HEK293 (cell line): Measurements from ENCODE around the gene AURKAIP1.

ENCODE experiments used
- BCL11A ChIP-seq: fragments of 450-650 bp; formaldehyde crosslinking; IDR thresholded peaks from 2 replicates; pipeline ENCODE4 v1.5.1; 2016; ENCODE audit warnings: low read depth, missing biosample characterization, missing genetic modification characterization
- BCL11B ChIP-seq: fragments of 450-650 bp; formaldehyde crosslinking; IDR thresholded peaks from 2 replicates; pipeline ENCODE4 v1.5.1; 2016; ENCODE audit warnings: low read depth, missing biosample characterization, missing genetic modification characterization
- GLIS1 ChIP-seq: fragments of 450-650 bp; formaldehyde crosslinking; IDR thresholded peaks from 2 replicates; pipeline ENCODE4 v1.5.1; 2016; ENCODE audit warnings: missing biosample characterization, missing genetic modification characterization
- KLF16 ChIP-seq: fragments of 450-650 bp; formaldehyde crosslinking; IDR thresholded peaks from 2 replicates; pipeline ENCODE4 v1.5.1; 2017; ENCODE audit warnings: missing biosample characterization, missing genetic modification characterization
- KLF8 ChIP-seq: fragments of 450-650 bp; formaldehyde crosslinking; IDR thresholded peaks from 2 replicates; pipeline ENCODE4 v1.5.1; 2016; ENCODE audit warnings: missing biosample characterization, missing genetic modification characterization
- SP2 ChIP-seq: fragments of 450-650 bp; formaldehyde crosslinking; IDR thresholded peaks from 2 replicates; pipeline ENCODE4 v1.5.1; 2016; ENCODE audit warnings: missing biosample characterization, missing genetic modification characterization
- SP3 ChIP-seq: fragments of 450-650 bp; formaldehyde crosslinking; IDR thresholded peaks from 2 replicates; pipeline ENCODE4 v1.5.1; 2016; ENCODE audit warnings: missing biosample characterization, missing genetic modification characterization
- YY1 ChIP-seq: fragments of 450-650 bp; formaldehyde crosslinking; IDR thresholded peaks from 2 replicates; pipeline ENCODE4 v1.5.1; 2018; ENCODE audit warnings: missing biosample characterization, missing genetic modification characterization
- ZBTB10 ChIP-seq: fragments of 450-650 bp; formaldehyde crosslinking; IDR thresholded peaks from 2 replicates; pipeline ENCODE4 v1.5.1; 2016; ENCODE audit warnings: missing biosample characterization, missing genetic modification characterization
- ZEB2 ChIP-seq: fragments of 450-650 bp; formaldehyde crosslinking; IDR thresholded peaks from 2 replicates; pipeline ENCODE4 v1.5.1; 2016; ENCODE audit warnings: missing biosample characterization, missing genetic modification characterization
- ZFHX2 ChIP-seq: fragments of 450-650 bp; formaldehyde crosslinking; conservative IDR thresholded peaks from 2 replicates; pipeline ENCODE4 v1.5.1; 2016; ENCODE audit warnings: missing biosample characterization, missing genetic modification characterization
- ZFP41 ChIP-seq: fragments of 450-650 bp; formaldehyde crosslinking; IDR thresholded peaks from 2 replicates; pipeline ENCODE4 v1.5.1; 2016; ENCODE audit warnings: missing biosample characterization, missing genetic modification characterization, borderline replicate concordance
- ZNF138 ChIP-seq: fragments of 450-650 bp; formaldehyde crosslinking; IDR thresholded peaks from 2 replicates; pipeline ENCODE4 v1.5.1; 2016; ENCODE audit warnings: missing biosample characterization, missing genetic modification characterization, borderline replicate concordance
- ZNF2 ChIP-seq: fragments of 450-650 bp; formaldehyde crosslinking; IDR thresholded peaks from 2 replicates; pipeline ENCODE4 v1.5.1; 2016; ENCODE audit warnings: missing biosample characterization, missing genetic modification characterization
- ZNF239 ChIP-seq: fragments of 450-650 bp; formaldehyde crosslinking; IDR thresholded peaks from 2 replicates; pipeline ENCODE4 v1.5.1; 2016; ENCODE audit warnings: missing biosample characterization, missing genetic modification characterization
- ZNF324 ChIP-seq: fragments of 450-650 bp; formaldehyde crosslinking; IDR thresholded peaks from 2 replicates; pipeline ENCODE4 v1.5.1; 2016; ENCODE audit warnings: missing biosample characterization, missing genetic modification characterization
- ZNF354C ChIP-seq: fragments of 450-650 bp; formaldehyde crosslinking; IDR thresholded peaks from 2 replicates; pipeline ENCODE4 v1.5.1; 2016; ENCODE audit warnings: missing biosample characterization, missing genetic modification characterization, low read depth, borderline replicate concordance
- ZNF501 ChIP-seq: fragments of 450-650 bp; formaldehyde crosslinking; IDR thresholded peaks from 2 replicates; pipeline ENCODE4 v1.5.1; 2016; ENCODE audit warnings: missing biosample characterization, missing genetic modification characterization
- ZNF629 ChIP-seq: fragments of 450-650 bp; formaldehyde crosslinking; IDR thresholded peaks from 2 replicates; pipeline ENCODE4 v1.5.1; 2017; ENCODE audit warnings: missing biosample characterization, missing genetic modification characterization
- ZNF660 ChIP-seq: fragments of 450-650 bp; IDR thresholded peaks from 2 replicates; pipeline ENCODE4 v1.5.1; 2018; ENCODE audit warnings: missing biosample characterization, mild to moderate bottlenecking, missing genetic modification characterization
- ZNF701 ChIP-seq: fragments of 450-650 bp; formaldehyde crosslinking; IDR thresholded peaks from 2 replicates; pipeline ENCODE4 v1.5.1; 2016; ENCODE audit warnings: missing biosample characterization, missing genetic modification characterization
- ZNF843 ChIP-seq: fragments of 450-650 bp; formaldehyde crosslinking; IDR thresholded peaks from 2 replicates; pipeline ENCODE4 v1.5.1; 2016; ENCODE audit warnings: missing biosample characterization, missing genetic modification characterization
- ZSCAN18 ChIP-seq: fragments of 450-650 bp; formaldehyde crosslinking; IDR thresholded peaks from 2 replicates; pipeline ENCODE4 v1.5.1; 2016; ENCODE audit warnings: missing biosample characterization, missing genetic modification characterization
- ZXDB ChIP-seq: fragments of 450-650 bp; formaldehyde crosslinking; IDR thresholded peaks from 2 replicates; pipeline ENCODE4 v1.5.1; 2016; ENCODE audit warnings: missing biosample characterization, missing genetic modification characterization
- TF ChIP-seq, protein P1 (sequence below): fragments of 450-650 bp; formaldehyde crosslinking; IDR thresholded peaks from 2 replicates; pipeline ENCODE4 v1.5.1; 2016; ENCODE audit warnings: missing biosample characterization, missing genetic modification characterization
- TF ChIP-seq, protein P2 (sequence below): fragments of 450-650 bp; formaldehyde crosslinking; IDR thresholded peaks from 2 replicates; pipeline ENCODE4 v1.5.1; 2016; ENCODE audit warnings: missing biosample characterization, missing genetic modification characterization
- TF ChIP-seq, protein P3 (sequence below): fragments of 450-650 bp; formaldehyde crosslinking; IDR thresholded peaks from 2 replicates; pipeline ENCODE4 v1.5.1; 2017; ENCODE audit warnings: missing biosample characterization, missing genetic modification characterization
- TF ChIP-seq, protein P4 (sequence below): fragments of 450-650 bp; formaldehyde crosslinking; IDR thresholded peaks from 2 replicates; pipeline ENCODE4 v1.5.1; 2016; ENCODE audit warnings: missing biosample characterization, missing genetic modification characterization

AURKAIP1 gene

GRCh38 chr1:1406821-1407635, 32.0 kb upstream of the AURKAIP1 start, which contains the start of gene MRPL20 (continued):
- peak; percentile 72 for TF ChIP-seq ZNF629 (tag by site-specific recombination)
- TF ChIP-seq ZEB2 (tag by site-specific recombination) = peak; percentile 75
- 0 out of 2 replicates have a peak, but pooled peaks have one; percentile 4 for TF ChIP-seq ZFHX2
- TF ChIP-seq, protein P1, sequence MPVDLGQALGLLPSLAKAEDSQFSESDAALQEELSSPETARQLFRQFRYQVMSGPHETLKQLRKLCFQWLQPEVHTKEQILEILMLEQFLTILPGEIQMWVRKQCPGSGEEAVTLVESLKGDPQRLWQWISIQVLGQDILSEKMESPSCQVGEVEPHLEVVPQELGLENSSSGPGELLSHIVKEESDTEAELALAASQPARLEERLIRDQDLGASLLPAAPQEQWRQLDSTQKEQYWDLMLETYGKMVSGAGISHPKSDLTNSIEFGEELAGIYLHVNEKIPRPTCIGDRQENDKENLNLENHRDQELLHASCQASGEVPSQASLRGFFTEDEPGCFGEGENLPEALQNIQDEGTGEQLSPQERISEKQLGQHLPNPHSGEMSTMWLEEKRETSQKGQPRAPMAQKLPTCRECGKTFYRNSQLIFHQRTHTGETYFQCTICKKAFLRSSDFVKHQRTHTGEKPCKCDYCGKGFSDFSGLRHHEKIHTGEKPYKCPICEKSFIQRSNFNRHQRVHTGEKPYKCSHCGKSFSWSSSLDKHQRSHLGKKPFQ = no peak
- TF ChIP-seq, protein P2, sequence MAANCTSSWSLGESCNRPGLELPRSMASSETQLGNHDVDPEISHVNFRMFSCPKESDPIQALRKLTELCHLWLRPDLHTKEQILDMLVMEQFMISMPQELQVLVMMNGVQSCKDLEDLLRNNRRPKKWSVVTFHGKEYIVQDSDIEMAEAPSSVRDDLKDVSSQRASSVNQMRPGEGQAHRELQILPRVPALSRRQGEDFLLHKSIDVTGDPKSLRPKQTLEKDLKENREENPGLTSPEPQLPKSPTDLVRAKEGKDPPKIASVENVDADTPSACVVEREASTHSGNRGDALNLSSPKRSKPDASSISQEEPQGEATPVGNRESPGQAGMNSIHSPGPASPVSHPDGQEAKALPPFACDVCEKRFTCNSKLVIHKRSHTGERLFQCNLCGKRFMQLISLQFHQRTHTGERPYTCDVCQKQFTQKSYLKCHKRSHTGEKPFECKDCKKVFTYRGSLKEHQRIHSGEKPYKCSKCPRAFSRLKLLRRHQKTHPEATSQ (tag by site-specific recombination) = peak; percentile 75; the same call in 1 of the 2 replicates
- TF ChIP-seq, protein P3, sequence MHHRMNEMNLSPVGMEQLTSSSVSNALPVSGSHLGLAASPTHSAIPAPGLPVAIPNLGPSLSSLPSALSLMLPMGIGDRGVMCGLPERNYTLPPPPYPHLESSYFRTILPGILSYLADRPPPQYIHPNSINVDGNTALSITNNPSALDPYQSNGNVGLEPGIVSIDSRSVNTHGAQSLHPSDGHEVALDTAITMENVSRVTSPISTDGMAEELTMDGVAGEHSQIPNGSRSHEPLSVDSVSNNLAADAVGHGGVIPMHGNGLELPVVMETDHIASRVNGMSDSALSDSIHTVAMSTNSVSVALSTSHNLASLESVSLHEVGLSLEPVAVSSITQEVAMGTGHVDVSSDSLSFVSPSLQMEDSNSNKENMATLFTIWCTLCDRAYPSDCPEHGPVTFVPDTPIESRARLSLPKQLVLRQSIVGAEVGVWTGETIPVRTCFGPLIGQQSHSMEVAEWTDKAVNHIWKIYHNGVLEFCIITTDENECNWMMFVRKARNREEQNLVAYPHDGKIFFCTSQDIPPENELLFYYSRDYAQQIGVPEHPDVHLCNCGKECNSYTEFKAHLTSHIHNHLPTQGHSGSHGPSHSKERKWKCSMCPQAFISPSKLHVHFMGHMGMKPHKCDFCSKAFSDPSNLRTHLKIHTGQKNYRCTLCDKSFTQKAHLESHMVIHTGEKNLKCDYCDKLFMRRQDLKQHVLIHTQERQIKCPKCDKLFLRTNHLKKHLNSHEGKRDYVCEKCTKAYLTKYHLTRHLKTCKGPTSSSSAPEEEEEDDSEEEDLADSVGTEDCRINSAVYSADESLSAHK (tag by site-specific recombination) = peak; percentile 36; the same call in 1 of the 2 replicates
- TF ChIP-seq KLF8 (tag by site-specific recombination) = peak; percentile 66; the same call in 1 of the 2 replicates
- TF ChIP-seq BCL11A = 0 out of 2 replicates have a peak, but pooled peaks have one; percentile 54
- TF ChIP-seq ZNF843 (tag by site-specific recombination) = peak; percentile 74
- no peak for TF ChIP-seq ZNF354C (tag by site-specific recombination)
- peak; percentile 28; the same call in 1 of the 2 replicates for TF ChIP-seq GLIS1 (tag by site-specific recombination)
- peak; percentile 63; the same call in 1 of the 2 replicates for TF ChIP-seq ZNF324 (tag by site-specific recombination)
- TF ChIP-seq, protein P4, sequence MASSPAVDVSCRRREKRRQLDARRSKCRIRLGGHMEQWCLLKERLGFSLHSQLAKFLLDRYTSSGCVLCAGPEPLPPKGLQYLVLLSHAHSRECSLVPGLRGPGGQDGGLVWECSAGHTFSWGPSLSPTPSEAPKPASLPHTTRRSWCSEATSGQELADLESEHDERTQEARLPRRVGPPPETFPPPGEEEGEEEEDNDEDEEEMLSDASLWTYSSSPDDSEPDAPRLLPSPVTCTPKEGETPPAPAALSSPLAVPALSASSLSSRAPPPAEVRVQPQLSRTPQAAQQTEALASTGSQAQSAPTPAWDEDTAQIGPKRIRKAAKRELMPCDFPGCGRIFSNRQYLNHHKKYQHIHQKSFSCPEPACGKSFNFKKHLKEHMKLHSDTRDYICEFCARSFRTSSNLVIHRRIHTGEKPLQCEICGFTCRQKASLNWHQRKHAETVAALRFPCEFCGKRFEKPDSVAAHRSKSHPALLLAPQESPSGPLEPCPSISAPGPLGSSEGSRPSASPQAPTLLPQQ (tag by site-specific recombination) = peak; percentile 74
- TF ChIP-seq SP3 (tag by site-specific recombination) = no peak; the same call in none of the 2 replicates
- peak; percentile 90 for TF ChIP-seq SP2 (tag by site-specific recombination)
- TF ChIP-seq ZNF138 (tag by site-specific recombination) = no peak
- peak; percentile 64 for TF ChIP-seq ZBTB10 (tag by site-specific recombination)
- TF ChIP-seq YY1 (tag by site-specific recombination) = peak; percentile 98
- TF ChIP-seq ZNF2 (tag by site-specific recombination) = peak; percentile 82; the same call in 1 of the 2 replicates
- peak; percentile 95 for TF ChIP-seq ZNF501 (tag by site-specific recombination)
- TF ChIP-seq ZNF239 (tag by site-specific recombination) = no peak
- 0 out of 2 replicates have a peak, but pooled peaks have one; percentile 23 for TF ChIP-seq BCL11B (tag by site-specific recombination)
- TF ChIP-seq ZNF660 (tag by site-specific recombination) = 0 out of 2 replicates have a peak, but pooled peaks have one; percentile 14
- TF ChIP-seq ZNF701 (tag by site-specific recombination) = no peak
- TF ChIP-seq ZFP41 (tag by site-specific recombination) = no peak
- TF ChIP-seq ZXDB = peak; percentile 92
- TF ChIP-seq KLF16 (tag by site-specific recombination) = peak; percentile 79
- no peak for TF ChIP-seq ZSCAN18
